Type B pancreatic cell (in vitro differentiated cells): ENCODE results near the gene MAN2C1. TPM values are rescaled to one million over a fixed set of nuclear protein-coding genes. Genes with fewer than 3 reads are reported as not detected.

Experiments used
- DNase-seq: peaks from one replicate; pipeline ENCODE4 v3.0.0; 2021; ENCODE audit warnings: mixed read lengths; ENCODE audit not compliant: unreplicated experiment; ENCODE audit errors: extremely low spot score
- H3K27ac Mint-ChIP-seq: 2 replicates; pipeline ENCODE4 v1.8.0; 2021; ENCODE audit warnings: mild to moderate bottlenecking, mixed read lengths
- H3K27me3 Mint-ChIP-seq: 2 replicates; pipeline ENCODE4 v1.8.0; 2021; ENCODE audit warnings: mixed read lengths
- H3K36me3 Mint-ChIP-seq: 2 replicates; pipeline ENCODE4 v1.8.0; 2021; ENCODE audit warnings: mixed read lengths
- H3K4me1 Mint-ChIP-seq: one replicate; pipeline ENCODE4 v1.8.0; 2021; ENCODE audit warnings: mixed read lengths; ENCODE audit not compliant: unreplicated experiment
- H3K4me3 Mint-ChIP-seq: 2 replicates; pipeline ENCODE4 v1.8.0; 2021; ENCODE audit warnings: mild to moderate bottlenecking, mixed read lengths
- H3K9me3 Mint-ChIP-seq: 2 replicates; pipeline ENCODE4 v1.8.0; 2021; ENCODE audit warnings: mixed read lengths
- CTCF ChIP-seq: fragments of 200-600 bp; sonication (generic); conservative IDR thresholded peaks from 2 replicates; pipeline ENCODE4 v1.5.0; 2021; ENCODE audit warnings: antibody characterized with exemption, mild to moderate bottlenecking
- total RNA-seq: library from RNA; stranded (reverse); gene quantifications from 2 replicates; pipeline ENCODE4 v1.2.1, GENCODE V29; 2021; ENCODE audit warnings: low replicate concordance

The MAN2C1 gene
- total RNA-seq, 1 donor from 2014 or later: 220 TPM

- Mint-ChIP-seq H3K9me3 (no peaks in the 10 kb centered on the region), H3K36me3 (peaks cover 22% of the 10 kb centered on the region), H3K4me3 (peak overlapping the region; percentile 93)
These were observed 1.6 kb upstream of the MAN2C1 start for GRCh38 chr15:75369897-75370581.

GRCh38 chr15:75368689-75369239, 357 bp upstream of the MAN2C1 start:
- no peak for DNase-seq
- peak overlapping the region; percentile 94 for H3K27ac Mint-ChIP-seq
- H3K4me3 Mint-ChIP-seq: peak overlapping the region; percentile 93
- H3K4me1 Mint-ChIP-seq: peaks cover 11% of the 10 kb centered on the region
- no peak for TF ChIP-seq CTCF
- no peaks in the 10 kb centered on the region for H3K9me3 Mint-ChIP-seq
- H3K27me3 Mint-ChIP-seq: no peaks in the 10 kb centered on the region
- peaks cover 13% of the 10 kb centered on the region for H3K36me3 Mint-ChIP-seq

More at GRCh38 chr15:75369897-75370581, 1.6 kb upstream of the MAN2C1 start:
- DNase-seq: peak; percentile 22
- H3K27ac Mint-ChIP-seq: peak overlapping the region; percentile 94
- H3K4me1 Mint-ChIP-seq: peaks cover 11% of the 10 kb centered on the region
- no peaks in the 10 kb centered on the region for H3K27me3 Mint-ChIP-seq
- TF ChIP-seq CTCF: no peak

GRCh38 chr15:75367406-75367912, 948 bp downstream of the MAN2C1 start:
- H3K4me1 Mint-ChIP-seq: peaks cover 11% of the 10 kb centered on the region
- peak overlapping the region; percentile 93 for H3K4me3 Mint-ChIP-seq
- TF ChIP-seq CTCF: no peak
- H3K27me3 Mint-ChIP-seq: no peaks in the 10 kb centered on the region
- H3K27ac Mint-ChIP-seq: peak overlapping the region; percentile 68
- H3K9me3 Mint-ChIP-seq: no peaks in the 10 kb centered on the region
- H3K36me3 Mint-ChIP-seq: peaks cover 7% of the 10 kb centered on the region
- DNase-seq: peak; percentile 47

GRCh38 chr15:75367006-75367405, 1.4 kb downstream of the MAN2C1 start:
- H3K27me3 Mint-ChIP-seq: no peaks in the 10 kb centered on the region
- peaks cover 7% of the 10 kb centered on the region for H3K36me3 Mint-ChIP-seq
- TF ChIP-seq CTCF: no peak
- peak overlapping the region; percentile 19 for H3K4me3 Mint-ChIP-seq
- H3K4me1 Mint-ChIP-seq: peaks cover 11% of the 10 kb centered on the region
- no peak overlapping the region for H3K27ac Mint-ChIP-seq
- H3K9me3 Mint-ChIP-seq: no peaks in the 10 kb centered on the region
- DNase-seq: no peak

- Mint-ChIP-seq H3K4me3 (no peak overlapping the region), H3K27ac (no peak overlapping the region), H3K9me3 (no peaks in the 10 kb centered on the region), H3K36me3 (peaks cover 6% of the 10 kb centered on the region), H3K4me1 (peaks cover 11% of the 10 kb centered on the region), H3K27me3 (no peaks in the 10 kb centered on the region)
- no peak for TF ChIP-seq CTCF
- no peak for DNase-seq
These were observed 2.2 kb downstream of the MAN2C1 start for GRCh38 chr15:75366163-75366562.
